NCI-H2227 (cell line): ENCODE measurements around the gene OPRM1.
"Not testable (repeated sequence)": the region's sequence is repeated elsewhere in the genome, so short reads cannot be mapped to it uniquely, and the experiment has no call there.

Source experiments
- DNase-seq: peaks from one replicate; lab custom pipeline; 2025; ENCODE audit not compliant: unreplicated experiment; lab: John Stamatoyannopoulos, UW

The OPRM1 gene

DNA sequence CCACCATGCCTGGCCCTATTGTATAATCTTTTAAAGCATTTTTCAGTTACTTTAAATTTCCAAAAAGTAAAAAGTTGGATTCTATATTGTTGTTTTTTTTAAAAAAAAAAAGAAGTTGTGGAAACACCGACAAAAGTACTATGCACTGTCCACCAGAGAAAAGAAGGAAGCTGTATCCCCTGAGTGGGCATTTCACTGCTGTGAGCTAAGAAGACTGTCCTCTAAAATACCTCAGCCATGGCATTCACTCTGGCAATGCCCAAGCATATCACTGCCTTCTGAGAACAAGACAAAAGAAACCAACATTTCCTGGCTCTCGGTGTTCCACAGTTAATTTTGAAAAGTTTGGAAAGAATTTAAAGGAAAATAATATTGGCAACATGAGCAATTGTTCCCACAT, 199.8 kb downstream of the OPRM1 start:
- DNase-seq = no peak

DNA sequence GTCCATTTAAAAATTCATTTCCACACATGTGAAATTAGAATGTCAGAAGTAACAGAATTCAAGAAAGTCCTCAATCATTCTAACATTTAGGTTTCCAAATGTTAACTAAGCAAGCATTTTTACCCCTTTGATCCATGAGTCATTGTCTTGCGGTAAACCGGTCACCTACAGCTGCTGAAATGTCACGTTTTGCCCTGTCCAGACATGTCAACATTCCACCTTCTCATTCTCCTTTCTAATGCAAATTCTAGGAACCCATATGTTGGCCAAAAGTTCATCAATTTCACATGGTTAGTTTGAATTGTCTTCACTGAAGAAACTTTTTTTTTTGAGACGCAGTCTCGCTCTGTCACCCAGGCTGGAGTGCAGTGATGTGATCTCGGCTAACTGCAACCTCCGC, 200.4 kb downstream of the OPRM1 start:
- DNase-seq = no peak

DNA sequence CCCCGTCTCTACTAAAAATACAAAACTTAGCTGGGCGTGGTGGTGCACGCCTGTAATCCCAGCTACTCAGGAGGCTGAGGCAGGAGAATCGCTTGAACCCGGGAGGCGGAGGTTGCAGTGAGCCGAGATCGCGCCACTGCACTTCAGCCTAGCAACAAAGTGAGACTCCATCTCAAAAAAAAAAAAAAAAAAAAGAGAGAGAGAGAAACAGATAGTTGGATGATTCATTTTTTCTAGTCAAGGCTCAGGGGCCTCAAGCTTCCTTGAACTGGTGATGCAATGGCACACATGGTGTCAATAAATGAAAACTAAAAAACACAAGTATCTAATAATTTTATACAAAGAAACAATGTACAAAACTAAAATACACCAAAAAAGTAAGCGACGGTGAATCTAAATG, 202.0 kb downstream of the OPRM1 start:
- not testable (repeated sequence) for DNase-seq

DNA sequence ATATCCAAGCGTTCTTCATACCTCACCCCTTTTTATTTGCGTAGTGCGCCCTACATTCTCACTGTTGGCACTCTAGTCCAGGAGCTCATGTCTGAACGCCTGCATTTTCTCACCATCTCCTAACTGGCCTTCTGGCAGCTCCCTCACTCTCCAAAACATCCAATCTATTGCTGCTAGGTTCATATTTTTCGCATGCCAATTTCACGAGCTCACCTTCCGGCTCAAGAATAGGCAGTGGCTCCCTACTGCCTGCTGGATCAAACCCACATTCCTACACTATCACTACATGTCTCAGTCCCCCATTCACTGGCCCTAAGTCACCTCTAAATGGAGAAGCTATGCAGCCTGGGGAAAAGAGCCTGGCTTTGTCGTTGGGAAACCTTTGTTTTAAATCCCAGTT, 202.5 kb downstream of the OPRM1 start:
- no peak for DNase-seq

DNA sequence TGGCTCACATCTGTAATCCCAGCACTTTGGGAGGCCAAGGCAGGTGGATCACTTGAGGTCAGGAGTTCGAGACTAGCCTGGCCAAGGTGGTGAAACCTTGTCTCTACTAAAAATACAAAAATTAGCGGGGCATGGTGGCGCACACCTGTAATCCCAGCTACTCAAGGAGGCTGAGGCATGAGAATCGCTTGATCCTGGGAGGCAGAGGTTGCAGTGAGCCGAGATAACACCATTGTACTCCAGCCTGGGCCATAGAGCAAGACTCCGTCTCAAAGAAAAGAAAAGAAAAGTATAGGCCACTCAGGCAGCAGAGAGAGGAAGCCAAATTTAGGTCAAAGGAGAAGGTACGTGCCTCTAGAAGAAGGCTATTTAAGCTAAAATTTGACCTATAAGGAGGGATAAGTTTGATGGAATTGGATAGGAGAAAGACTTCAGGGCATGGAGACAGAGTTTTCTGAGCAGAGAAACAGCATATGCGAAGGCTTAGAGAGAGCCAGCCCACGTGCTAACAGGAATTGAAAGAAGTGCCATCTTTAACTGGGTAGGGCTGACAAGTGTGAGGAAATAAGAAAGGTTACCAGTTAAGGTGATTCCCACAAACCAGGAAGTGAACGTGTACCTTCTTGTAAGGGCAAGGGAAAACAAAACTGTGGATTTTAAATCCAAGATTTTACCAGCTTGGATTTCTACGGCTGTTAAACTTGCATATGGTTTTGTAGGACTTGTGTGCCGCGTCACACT, 203.7 kb downstream of the OPRM1 start:
- DNase-seq = no peak

DNA sequence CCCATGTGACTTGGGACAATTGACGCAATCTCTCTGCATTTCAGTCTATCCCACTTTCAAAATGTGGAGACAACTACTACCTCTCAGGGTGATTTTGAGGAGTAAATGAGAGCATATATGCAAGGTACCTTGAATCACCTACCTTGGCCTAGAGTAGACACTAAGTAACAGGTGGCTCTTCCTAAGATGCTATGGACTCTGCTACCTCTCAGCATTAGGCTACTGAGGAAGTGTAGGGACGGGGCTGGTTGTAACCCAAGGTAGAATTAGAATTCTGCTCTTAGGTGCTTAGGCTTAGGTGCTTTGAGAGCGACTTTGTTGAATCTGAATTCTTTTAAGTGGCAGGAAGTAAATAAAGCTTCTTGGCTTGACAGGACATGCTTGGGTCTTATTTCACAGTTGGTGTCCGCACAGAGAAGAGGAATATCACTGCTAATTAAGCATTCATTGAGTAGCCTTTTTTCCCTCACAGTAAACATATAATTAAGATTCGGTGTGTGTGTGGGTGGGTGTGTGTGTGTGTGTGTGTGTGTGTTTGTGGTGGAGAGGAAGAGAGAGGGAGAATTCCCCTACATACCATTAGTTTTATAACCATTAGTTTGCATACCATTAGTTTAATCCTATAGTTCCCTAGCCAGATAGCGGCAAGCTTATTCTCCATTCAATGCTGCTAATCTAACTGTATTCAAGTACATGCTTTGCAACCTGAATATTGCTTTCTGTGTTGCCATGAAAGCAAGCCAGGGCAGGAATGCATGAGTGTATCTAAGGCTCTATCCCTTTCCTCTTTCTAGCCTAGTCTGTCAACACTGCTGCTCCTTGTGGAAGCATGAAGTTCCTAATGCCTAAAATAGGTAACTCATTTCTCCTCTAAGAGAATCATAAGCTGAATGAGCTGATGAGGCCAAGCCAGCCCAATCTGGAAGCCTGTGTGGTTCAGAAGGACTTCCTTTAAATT, 205.0 kb downstream of the OPRM1 start:
- no peak for DNase-seq

DNA sequence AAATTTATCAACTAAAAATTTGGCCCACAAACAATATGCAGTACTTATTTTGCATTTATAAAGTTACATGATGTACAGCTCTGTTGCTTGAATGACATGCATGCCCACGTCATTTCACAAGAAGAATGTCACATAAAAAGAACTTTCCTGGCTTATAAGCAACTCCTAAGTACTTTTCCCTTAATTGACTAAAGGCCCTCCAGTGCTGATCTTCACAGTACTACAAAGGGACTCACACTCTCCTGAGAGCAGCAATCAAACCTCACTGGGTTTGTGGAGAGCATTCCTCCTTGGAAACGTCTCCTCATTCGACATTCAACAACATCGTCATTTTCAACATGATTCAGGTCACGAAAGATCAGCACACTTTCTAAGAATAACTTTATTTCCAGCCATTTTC, 206.5 kb downstream of the OPRM1 start:
- no peak for DNase-seq

DNA sequence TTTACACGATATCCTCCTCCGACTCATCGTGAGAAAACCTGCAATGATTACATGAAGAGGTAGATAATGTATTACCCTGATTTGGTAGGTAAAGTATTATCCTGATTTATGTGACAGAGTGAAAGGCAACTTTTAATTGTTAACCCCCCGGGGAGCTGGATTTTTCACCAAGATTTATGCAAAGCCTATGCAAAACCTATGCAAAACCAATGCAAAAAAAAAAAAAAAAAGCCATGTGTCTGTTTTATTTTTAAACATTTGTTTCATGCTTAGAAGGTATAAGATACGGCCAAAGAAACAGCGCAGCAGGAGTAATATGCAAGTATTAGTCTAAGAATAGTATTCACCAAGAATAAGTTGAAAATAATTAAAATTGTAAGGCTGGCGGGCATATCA, 207.7 kb downstream of the OPRM1 start:
- DNase-seq = no peak

DNA sequence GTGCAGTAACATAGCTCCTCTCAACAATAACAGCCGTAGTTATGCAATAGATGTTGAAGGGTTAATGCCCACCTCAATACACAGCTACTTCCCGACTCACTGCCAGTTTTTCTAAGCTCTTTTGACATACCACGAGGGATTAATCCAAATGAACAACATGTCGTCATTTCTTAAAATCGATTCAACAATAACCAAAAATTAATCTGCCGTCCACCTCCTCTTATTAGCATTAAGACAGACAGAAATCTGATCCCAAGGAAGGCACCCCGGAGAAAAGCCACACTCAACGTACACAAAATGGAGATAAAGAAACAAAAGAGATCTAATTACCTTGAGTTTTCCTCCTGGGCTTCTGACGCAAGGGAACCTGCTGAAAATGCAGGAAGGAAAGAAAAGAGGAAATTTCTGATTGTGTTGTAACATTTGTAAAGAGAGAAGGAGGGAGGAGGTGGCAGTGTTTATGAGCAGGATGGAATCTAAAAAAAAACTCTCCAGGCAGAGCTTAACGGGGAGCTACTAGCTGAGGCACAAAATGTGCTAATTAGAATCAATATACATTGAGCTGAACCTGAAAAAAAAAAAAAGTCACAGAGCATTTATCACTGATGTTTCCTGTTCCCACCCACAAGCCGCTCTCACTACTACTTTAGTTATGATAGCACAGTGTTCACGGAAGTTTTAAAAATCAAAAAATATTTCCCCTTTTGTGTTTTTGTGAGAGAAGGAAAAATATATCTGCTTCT, 208.2 kb downstream of the OPRM1 start:
- DNase-seq = no peak

DNA sequence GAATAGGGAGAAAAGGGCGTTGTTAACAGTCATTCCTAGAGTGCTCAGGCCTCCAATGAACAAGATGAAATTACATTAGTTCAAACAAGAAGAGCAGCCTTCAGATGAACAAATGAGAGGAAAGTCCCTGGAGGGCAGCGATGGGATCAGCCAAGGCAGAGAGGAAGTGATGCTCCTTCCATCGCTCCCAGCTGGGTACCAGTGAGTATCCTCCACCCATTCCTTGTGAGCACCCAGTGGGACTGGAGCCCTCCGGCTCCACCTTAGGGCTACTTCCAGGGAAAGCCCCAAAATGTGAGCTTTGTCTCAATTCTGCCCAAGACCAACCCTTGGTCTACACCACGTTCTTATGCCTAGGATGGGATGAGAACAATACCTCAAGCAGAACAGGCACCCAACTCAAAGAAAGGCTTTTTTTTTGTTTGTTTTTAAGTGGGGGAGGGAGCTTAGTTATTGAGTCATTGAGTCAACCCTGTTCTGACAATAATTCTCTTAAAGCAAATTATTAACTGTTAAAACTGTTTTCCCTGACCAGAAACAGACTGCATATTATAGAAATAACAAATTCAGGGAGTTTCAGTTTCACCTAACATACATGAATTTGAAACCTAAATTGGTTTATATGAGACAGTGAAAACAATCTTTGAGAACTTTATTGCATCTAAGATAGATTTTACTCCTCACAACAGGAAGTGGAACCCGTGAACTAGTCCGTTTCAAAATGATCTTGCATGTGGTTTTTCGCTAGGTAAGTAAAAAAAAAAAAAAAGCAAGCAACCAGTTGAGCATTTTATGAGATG, 210.7 kb downstream of the OPRM1 start:
- DNase-seq = no peak

DNA sequence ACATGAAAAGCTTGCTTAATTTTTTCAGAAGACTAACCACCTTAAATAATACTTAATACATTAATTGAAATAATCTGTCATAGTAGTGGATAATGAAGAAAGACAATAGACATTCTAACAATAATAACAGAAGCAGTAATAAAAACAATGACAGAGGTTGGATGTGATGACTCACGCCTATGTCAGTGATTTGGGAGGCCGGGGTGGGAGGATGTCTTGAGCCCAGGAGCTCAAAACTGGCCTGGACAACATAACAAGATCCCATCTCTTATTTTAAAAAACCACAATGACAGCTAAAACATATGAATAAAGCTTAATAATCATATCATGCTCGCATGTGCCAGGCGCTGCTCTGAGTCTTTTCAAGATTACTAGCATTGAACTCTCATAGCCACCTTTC, 212.1 kb downstream of the OPRM1 start:
- no peak for DNase-seq

DNA sequence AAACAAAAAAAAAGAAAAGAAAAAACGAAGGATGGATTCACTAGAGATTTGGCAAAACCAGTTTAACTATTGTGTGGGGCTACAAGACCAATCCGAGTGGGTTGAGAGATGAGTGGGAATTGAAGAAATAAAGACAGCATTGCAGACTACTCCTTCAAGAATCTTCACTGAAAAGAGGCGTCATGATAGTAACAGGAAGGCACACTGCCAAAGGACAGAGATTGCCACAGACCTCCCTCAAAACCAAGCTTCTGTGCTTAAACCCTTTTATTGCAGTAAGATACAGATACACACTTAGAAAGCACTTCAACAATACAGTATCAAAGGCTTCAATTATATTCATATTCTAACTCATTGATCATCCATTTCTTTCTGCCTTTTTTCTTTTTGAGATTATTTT, 213.6 kb downstream of the OPRM1 start:
- DNase-seq = no peak

DNA sequence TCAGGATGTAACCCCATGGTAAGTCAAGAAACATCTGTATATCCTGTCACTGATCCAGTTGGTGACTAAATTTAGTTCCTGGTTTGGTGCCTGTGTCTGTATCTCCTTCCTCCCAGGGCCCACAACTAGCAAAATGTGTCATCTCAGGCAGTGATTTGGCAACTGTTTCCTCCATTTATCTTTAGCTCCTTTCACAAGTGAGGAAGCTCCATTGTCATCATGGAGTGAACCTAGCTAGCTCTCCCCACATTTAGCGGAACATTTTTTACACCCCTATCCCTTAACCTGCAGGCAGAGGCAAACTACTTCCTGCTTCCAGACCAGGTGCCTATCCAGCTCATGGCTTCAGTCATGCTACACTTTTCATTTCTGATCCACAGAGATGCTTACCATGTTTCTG, 218.0 kb downstream of the OPRM1 start:
- no peak for DNase-seq

DNA sequence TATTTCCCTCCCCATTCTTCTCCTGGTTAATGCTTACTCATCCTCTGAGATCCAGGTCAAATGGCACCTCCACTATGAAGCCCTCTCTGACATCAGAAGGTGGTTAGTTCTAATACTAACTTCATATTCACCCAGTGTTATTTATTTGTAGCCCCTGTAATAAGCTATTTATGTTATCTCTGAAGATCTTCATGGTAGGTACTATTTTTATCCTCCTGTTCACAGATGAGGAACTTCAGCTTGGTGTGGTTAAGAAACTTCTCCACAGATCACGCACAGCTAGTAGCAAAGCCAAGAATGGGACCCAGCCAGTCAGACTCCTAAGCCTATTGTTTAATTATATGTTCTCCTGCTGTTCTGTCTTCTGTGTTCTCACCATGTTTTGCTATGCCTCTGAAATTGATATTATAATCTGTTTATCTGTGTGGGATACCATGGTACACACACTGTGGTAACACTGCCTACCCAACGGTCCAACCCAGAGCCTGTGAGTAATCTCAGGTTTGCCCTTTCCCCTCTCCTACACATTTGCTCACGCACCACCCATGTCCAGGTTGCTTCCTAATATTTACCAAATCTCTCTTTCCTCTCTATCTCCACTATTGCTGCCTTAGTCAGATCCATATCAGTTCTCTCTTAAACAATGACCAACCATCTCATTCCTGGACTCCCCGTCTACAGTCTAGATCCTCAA, 219.2 kb downstream of the OPRM1 start:
- no peak for DNase-seq

DNA sequence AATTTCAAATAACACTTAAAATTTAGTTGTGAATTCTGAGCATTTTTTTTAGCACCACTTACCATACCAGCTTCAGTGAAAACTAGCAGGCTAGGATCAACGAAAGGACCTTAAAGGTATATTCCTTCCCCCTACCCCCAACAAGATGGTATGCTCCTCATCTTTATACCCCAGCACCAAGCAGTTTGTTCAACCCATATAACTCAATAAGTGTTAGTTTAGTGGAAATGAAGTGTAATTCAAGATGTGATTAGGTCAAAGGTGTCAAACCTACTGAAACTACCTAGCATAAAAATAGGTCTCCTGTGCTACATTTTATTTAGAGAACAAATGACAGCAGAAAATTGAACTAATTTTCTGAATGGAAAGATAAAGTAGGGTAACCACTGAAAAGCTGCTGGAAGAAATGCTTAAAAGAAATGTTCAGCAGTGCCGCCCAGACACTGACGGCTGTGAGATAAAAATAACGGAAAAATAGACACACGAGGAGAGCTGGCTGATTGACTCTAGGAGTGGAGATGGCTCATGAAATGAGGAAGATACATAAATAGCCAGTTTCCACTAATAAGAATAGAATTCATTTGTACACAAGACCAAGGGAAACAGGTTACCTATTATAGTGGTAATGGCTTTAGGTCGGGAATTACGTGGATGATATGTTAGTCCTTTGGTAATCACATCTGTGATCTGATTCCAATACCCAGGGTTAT, 222.8 kb downstream of the OPRM1 start:
- no peak for DNase-seq

DNA sequence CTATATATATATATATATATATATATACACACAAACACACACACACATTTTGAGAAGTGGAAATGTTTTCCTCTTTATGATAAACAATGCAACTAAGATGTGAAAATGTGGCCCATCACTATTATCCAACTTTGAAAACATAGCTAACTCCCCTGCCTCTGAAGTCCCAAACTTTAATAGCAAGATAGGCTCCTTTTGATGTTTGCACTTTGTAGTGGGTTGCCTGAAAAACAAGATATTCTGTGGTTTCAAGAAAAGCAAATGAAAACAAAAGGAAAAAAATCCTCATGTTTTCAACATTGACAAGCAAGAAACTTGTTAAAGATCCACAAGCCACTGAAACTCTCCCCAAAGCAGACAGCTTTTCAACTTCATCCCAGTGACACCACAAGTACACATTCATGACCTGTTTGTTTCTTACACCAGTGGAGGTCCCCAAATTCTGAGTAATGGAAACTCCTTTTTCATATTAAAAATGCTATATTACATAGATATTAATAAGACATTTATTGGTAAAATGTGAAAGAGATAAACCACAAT, 227.6 kb downstream of the OPRM1 start:
- DNase-seq = no peak

DNA sequence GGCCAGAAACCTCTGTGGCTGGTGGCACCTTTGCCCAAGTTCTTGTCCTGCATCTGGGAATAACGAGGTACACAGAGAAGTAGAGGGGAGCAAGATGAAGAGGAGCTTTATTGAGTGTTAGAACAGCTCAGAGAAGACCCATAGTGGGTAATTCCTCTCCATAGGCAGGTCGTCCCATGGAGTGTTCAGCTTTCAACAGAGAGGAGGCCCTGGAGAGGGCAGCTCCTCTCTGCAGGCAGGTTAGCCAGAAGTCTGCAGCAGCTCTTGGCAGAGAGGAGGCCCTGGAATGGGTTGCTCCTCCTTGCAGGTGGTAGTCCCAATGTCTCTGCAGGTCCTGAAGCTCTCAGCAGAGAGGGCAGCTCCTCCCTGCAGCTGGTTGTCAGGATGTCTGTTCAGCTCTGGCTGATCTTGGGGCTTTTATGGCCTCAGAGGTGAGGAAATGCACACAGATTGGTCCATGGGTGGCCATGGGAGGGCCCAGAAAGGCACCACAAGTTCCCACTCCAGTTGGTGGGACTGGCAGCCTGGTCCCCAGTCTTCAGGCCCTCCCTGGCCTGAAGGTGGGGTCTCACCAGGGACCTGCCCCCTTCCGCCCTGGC, 228.6 kb downstream of the OPRM1 start:
- DNase-seq = no peak

DNA sequence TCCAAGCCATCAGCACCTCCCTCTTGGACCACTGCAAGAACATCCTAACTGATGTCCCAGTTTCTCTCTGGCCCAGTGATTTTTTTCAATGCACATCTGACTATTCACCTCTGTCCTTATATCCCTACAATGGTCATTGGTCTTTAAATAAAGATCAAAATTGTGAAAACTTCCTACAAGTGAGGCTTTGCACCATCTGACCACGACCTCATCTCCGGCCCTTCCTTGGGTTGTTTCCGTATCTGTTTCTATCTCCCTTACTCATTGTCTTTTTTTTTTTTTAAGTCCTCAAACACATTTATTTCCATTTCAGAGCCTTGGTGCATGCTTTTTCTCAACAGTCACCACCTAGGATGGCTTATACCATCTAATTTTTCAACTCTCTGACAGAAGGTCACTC, 229.4 kb downstream of the OPRM1 start:
- no peak for DNase-seq

DNA sequence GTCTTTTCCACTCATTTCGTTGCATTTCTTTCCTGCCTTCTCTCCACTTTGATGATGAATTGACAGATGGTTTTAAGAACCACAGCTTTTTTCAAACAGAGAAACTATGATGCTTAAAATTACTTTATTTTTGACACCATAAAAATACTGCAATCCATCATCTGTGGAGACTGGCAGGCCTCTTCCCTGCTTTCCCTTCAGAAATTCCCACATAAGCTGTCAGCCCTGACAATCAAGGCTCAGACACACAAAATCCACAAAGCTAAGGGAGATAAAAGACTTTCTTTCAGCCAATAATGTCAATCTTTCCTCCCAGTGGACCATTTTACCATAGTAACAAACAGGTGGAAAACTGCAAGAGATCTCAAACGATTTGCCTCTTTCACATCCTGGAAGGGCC, 235.1 kb downstream of the OPRM1 start:
- DNase-seq = no peak
